HG02852 (cell line): Measurements from ENCODE around the gene TCF19.

ENCODE experiments used
- ATAC-seq: cut with Tn5 transposase; IDR thresholded peaks from one replicate; pipeline ENCODE4 v1.9.1; 2021; ENCODE audit warnings: mild to moderate bottlenecking, moderate library complexity; ENCODE audit not compliant: unreplicated experiment

TCF19 gene

DNA sequence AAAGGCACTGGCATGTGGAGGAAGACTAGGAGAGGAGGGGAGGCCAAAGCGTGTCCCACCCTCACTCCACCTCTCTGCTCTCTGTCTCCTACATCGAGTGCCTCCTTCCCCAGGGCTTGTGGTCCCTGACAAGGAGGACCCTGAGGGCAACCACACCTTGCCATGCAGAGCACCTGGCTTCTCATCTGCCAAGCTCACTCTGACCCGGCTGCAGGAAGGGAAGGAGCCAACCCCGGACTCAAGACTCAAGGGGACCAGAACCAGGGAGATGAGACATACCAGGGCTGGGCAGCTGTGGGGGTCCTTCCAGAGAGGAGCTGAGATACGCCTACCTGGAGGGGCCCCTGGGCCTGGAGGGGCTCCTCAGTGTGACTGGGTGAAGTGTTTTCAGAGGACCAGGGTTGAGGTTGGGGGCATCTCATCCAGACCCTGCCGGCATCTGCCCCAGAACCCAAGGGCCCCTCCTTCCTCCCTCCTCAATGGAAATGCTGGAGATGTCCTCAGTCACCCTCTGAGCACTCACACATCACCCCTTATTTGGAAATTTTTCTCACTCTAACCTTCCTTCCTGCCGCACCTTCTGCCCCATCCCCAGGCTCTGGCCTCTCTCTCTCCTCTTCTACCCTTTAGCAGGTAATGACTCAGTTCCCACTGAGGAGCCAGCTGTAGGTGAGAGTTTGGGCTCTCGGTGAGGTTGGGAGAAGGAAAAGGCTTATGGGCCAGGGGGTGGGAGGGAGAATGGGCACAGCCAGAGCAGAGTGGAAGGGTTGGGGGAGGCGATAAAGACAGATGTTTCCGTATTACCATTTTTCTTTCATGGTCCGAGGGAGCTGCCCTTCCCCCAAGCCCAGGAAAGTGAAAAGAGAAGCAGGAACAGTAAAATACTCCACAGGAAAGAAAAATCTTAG, 44.1 kb downstream of the TCF19 start:
- ATAC-seq: no peak

DNA sequence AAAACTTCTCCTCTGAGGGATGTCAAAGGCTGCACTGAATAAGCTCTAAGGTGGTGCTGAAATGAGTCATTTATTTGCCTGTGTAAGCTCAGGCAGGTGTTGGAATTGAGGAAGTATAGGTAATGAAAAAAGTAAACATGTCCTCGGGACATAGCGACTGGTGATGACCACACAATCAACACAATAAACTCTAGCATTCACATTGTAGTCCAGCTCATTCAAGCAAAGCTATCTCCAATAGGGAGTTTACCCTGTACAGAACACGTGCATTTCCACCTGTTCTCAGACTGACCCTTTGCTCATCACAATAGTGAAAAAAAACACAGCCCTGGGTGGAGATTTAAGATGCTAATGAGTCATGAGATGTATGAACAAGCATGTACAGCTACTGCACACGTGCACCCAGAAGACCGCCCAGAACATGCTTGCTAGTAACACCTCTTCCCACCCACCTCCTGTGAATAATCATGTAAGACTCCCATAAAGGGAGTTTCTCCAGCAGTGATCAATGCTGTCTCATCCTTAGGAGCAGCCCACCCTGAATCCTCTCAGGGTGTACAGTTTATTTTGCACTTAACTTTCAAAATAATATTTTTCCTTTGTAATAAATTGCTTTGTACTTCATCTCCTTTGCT, 45.1 kb downstream of the TCF19 start:
- ATAC-seq: peak; percentile 46

- no peak for ATAC-seq
Measured at GRCh38 chr6:31204751-31205145, 46.4 kb downstream of the TCF19 start.

DNA sequence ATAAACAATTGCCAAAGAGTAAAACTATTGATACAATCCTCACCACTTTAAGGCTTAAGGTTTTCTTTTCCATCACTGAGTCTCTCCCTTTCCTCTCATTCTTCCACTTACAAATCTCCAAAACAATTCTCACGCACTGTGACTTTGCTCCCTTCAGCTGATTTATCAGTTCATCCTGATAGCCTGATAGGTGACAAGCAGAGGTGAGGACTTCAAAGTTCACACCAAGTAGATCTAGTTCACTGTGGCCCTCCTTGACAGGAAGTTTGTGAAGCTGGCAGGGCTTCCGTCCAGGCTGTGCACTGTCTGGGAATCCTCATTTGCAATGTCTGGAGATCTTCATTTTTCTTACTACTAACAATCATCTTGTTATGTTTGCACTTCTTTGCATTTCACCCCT, 47.2 kb downstream of the TCF19 start:
- no peak for ATAC-seq

DNA sequence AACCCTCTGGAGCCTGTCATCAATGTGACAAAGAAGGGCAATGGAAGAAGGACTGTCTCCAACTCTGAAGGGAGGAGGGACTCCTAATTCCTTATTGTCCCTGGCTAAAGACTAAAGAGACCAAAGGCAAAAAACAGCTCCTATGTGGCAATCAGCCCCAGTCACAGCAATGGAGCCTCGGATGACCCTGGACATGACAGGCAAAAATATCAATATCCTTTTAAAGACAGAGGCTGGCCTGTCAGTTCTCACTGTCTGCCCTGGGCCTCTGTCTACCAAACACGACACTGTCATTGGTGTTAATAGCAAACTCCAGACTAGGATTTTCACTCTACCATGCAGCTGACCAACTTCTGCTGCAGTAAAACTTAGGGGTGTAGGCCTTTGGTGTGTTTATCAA, 50.1 kb downstream of the TCF19 start:
- ATAC-seq: no peak

DNA sequence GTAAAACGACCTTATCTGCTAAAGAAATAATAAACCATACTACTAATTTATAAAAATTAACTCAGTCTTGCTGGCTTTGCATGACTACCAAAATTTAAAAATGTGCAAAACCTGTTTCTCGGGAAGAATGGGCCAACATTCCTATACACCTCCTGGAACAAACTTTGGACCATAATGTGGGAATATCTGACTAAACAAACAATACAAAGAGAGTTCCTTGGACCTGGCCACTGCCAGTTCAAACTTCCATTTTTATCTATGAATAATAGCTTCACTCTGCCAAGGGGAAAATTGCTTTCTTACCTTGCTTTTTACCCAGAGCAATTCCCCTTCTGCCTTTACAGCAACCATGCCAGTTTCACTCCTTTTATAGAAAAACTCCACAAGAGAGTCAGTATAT, 50.7 kb downstream of the TCF19 start:
- no peak for ATAC-seq

GRCh38 chr6:31210123-31210522, 51.7 kb downstream of the TCF19 start:
- ATAC-seq: no peak

DNA sequence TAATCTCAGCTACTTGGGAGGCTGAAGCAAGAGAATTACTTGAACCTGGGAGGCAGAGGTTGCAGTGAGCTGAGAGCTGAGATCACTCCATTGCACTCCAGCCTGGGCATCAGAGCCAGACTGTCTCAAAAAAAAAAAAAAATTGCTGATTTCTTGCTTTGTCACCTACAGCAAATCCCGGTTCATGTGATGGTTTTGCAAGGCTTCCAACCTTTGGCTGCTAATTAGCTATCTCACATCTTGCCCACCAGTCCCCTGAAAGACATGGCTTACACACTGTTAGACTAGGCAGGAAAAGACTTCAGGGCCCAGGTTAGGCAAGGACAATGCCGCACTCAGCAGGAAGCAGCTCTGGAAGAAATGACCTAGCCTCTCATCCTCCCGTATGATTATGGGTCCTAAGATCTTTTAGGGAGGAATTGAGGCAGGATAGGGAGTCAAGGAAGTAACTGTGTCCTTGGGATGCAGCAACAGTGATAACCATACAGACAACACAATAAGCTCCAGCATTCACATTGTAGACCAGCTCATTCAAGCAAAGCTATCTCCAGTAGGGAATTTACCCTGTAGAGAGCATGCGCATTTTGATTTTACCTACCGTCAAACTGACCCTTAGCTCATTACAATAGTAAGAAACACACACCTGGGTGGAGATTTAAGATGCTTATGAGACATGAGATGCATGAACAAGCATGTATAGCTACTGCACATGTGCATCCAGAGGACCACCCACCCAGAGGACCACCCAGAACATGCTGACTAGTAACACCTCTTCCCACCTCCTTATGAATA, 52.5 kb downstream of the TCF19 start:
- no peak for ATAC-seq
